ENCODE data around the gene FRMD7.

DNA sequence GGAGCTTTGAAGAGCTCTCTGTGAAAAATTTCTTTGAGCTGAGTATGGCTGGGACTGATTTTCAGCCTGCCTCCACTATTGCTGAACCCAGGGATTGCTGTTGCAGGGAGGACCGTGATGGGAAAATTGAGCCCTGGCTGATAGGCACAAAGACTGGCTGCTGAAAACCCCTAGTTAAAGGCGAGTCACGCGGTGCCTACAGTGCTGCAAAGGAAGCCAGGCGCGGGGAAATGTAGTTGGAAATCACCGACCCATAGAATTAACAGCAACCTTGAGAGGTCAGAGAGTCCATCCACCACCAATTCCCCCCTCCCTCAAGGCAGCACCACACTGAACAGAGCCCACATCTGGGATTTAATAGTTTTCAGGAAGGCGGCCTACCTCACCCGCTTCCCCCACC is 26.0 kb downstream of the FRMD7 start:
- TF ChIP-seq, protein P1, sequence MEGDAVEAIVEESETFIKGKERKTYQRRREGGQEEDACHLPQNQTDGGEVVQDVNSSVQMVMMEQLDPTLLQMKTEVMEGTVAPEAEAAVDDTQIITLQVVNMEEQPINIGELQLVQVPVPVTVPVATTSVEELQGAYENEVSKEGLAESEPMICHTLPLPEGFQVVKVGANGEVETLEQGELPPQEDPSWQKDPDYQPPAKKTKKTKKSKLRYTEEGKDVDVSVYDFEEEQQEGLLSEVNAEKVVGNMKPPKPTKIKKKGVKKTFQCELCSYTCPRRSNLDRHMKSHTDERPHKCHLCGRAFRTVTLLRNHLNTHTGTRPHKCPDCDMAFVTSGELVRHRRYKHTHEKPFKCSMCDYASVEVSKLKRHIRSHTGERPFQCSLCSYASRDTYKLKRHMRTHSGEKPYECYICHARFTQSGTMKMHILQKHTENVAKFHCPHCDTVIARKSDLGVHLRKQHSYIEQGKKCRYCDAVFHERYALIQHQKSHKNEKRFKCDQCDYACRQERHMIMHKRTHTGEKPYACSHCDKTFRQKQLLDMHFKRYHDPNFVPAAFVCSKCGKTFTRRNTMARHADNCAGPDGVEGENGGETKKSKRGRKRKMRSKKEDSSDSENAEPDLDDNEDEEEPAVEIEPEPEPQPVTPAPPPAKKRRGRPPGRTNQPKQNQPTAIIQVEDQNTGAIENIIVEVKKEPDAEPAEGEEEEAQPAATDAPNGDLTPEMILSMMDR (IDR thresholded peaks at IDR 0.05; ENCODE audit: insufficient read depth, low read length), result no peak
- TF ChIP-seq, protein P2, sequence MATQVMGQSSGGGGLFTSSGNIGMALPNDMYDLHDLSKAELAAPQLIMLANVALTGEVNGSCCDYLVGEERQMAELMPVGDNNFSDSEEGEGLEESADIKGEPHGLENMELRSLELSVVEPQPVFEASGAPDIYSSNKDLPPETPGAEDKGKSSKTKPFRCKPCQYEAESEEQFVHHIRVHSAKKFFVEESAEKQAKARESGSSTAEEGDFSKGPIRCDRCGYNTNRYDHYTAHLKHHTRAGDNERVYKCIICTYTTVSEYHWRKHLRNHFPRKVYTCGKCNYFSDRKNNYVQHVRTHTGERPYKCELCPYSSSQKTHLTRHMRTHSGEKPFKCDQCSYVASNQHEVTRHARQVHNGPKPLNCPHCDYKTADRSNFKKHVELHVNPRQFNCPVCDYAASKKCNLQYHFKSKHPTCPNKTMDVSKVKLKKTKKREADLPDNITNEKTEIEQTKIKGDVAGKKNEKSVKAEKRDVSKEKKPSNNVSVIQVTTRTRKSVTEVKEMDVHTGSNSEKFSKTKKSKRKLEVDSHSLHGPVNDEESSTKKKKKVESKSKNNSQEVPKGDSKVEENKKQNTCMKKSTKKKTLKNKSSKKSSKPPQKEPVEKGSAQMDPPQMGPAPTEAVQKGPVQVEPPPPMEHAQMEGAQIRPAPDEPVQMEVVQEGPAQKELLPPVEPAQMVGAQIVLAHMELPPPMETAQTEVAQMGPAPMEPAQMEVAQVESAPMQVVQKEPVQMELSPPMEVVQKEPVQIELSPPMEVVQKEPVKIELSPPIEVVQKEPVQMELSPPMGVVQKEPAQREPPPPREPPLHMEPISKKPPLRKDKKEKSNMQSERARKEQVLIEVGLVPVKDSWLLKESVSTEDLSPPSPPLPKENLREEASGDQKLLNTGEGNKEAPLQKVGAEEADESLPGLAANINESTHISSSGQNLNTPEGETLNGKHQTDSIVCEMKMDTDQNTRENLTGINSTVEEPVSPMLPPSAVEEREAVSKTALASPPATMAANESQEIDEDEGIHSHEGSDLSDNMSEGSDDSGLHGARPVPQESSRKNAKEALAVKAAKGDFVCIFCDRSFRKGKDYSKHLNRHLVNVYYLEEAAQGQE (IDR thresholded peaks at IDR 0.05; ENCODE audit: insufficient replicate concordance, low read depth), result no peak
- no peak for TF ChIP-seq POLR2AphosphoS5 (IDR thresholded peaks at IDR 0.05; ENCODE audit: low read depth)
